Peyer's patch (tissue), 4 donors: ENCODE results near the gene DNMBP. TPM values are rescaled to one million over a fixed set of nuclear protein-coding genes. Genes with fewer than 3 reads are reported as not detected.
"Not testable (repeated sequence)": the region's sequence is repeated elsewhere in the genome, so short reads cannot be mapped to it uniquely, and the experiment has no call there.

Source experiments
- DNase-seq, 3 donors: peaks; one replicate each; pipeline ENCODE4 v3.0.0-alpha.2; 2017 to 2019
- H3K27ac ChIP-seq, 4 donors: fragments of 200-600 bp; sonication (generic); one replicate each; pipeline ENCODE4 v1.5.1; 2016 to 2019
- H3K27me3 ChIP-seq, 2 donors: fragments of 200-600 bp; sonication (generic); one replicate each; pipeline ENCODE4 v1.5.1; 2019
- H3K36me3 ChIP-seq, 3 donors: fragments of 200-600 bp; sonication (generic); one replicate each; pipeline ENCODE4 v1.5.1; 2016 to 2019
- H3K4me1 ChIP-seq, 4 donors: fragments of 200-600 bp; sonication (generic); one replicate each; pipeline ENCODE4 v1.5.1; 2016 to 2019
- H3K4me3 ChIP-seq, 4 donors: fragments of 200-600 bp; sonication (generic); 1 replicate in 3 of 4; 2 replicates in 1 of 4; pipeline ENCODE4 v1.5.1; 2016 to 2019; ENCODE audit warnings: mild to moderate bottlenecking in 1 of 4
- H3K9me3 ChIP-seq, 4 donors: fragments of 200-600 bp; sonication (generic); one replicate each; pipeline ENCODE4 v1.5.1; 2016 to 2019; ENCODE audit warnings: mild to moderate bottlenecking in 1 of 4
- POLR2A ChIP-seq, 2 donors: fragments of 450-650 bp; IDR thresholded peaks; one replicate each; pipeline ENCODE4 v1.5.1; 2017; ENCODE audit warnings: antibody characterized with exemption in 2 of 2, mild to moderate bottlenecking in 2 of 2, moderate library complexity in 2 of 2
- total RNA-seq, 4 donors: library from RNA; depleted of rRNA; stranded (reverse); fragments of >200 nt; gene quantifications; one replicate each; pipeline ENCODE4 v1.1.0, GENCODE V29; 2016
- TF ChIP-seq, protein P1 (sequence below), 6 experiments: fragments of 450-650 bp in 4 of 6; fragments of 200-600 bp in 2 of 6; sonication (generic) in 1 of 6; IDR thresholded peaks; one replicate each; pipeline ENCODE4 v1.5.1; 2017 to 2019; ENCODE audit warnings: antibody characterized with exemption in 6 of 6, mild to moderate bottlenecking in 3 of 6, moderate library complexity in 1 of 6

Gene DNMBP
- total RNA-seq, 4 donors from 2014 or later: 53.6 to 96.0 (median 69.6) TPM

GRCh38 chr10:99912041-99912440, 97.7 kb downstream of the DNMBP start:
- no peak overlapping the region for H3K4me3 ChIP-seq
- TF ChIP-seq POLR2A (IDR thresholded peaks at IDR 0.05): no peak
- TF ChIP-seq, protein P1, sequence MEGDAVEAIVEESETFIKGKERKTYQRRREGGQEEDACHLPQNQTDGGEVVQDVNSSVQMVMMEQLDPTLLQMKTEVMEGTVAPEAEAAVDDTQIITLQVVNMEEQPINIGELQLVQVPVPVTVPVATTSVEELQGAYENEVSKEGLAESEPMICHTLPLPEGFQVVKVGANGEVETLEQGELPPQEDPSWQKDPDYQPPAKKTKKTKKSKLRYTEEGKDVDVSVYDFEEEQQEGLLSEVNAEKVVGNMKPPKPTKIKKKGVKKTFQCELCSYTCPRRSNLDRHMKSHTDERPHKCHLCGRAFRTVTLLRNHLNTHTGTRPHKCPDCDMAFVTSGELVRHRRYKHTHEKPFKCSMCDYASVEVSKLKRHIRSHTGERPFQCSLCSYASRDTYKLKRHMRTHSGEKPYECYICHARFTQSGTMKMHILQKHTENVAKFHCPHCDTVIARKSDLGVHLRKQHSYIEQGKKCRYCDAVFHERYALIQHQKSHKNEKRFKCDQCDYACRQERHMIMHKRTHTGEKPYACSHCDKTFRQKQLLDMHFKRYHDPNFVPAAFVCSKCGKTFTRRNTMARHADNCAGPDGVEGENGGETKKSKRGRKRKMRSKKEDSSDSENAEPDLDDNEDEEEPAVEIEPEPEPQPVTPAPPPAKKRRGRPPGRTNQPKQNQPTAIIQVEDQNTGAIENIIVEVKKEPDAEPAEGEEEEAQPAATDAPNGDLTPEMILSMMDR (IDR thresholded peaks at IDR 0.05): no peak
- H3K4me1 ChIP-seq: peaks cover 0 to 33% (median 0%) of the 10 kb centered on the region in 4 donors

DNA sequence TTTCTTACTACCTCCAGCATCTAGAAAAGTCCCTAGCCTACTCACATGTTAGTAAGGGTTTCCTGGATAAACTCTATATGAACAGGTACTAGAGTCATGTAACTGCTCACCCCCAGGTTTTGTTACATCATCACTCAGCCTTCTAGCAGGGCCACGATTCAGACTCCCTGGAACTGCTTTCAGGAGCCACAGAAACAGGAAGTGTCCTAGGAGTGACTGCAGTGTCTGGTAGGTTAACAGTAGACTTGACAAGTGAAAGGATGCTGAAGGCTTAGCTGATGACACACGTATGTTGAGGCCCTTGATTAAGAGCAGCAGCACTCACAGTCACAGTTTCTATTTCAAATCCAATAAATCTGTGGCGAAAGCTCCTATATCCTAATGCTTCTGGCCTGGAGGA, 101.2 kb downstream of the DNMBP start:
- DNase-seq: no peak
- Histone ChIP-seq H3K9me3 (no peaks in the 10 kb centered on the region), H3K27me3 (no peaks in the 10 kb centered on the region), H3K4me1 (peaks cover 0 to 10% (median 0%) of the 10 kb centered on the region in 4 donors), H3K27ac (no peak overlapping the region), H3K36me3 (peaks cover 0 to 57% (median 0%) of the 10 kb centered on the region in 3 donors), H3K4me3 (no peak overlapping the region)
- TF ChIP-seq, protein P1 (IDR thresholded peaks at IDR 0.05): no peak
- no peak for TF ChIP-seq POLR2A (IDR thresholded peaks at IDR 0.05)

More at GRCh38 chr10:99912041-99912440, 97.7 kb downstream of the DNMBP start:
- Histone ChIP-seq H3K9me3 (no peaks in the 10 kb centered on the region), H3K36me3 (peaks cover 0 to 26% (median 0%) of the 10 kb centered on the region in 3 donors), H3K27ac (no peak overlapping the region), H3K27me3 (no peaks in the 10 kb centered on the region)
- no peak for DNase-seq

DNA sequence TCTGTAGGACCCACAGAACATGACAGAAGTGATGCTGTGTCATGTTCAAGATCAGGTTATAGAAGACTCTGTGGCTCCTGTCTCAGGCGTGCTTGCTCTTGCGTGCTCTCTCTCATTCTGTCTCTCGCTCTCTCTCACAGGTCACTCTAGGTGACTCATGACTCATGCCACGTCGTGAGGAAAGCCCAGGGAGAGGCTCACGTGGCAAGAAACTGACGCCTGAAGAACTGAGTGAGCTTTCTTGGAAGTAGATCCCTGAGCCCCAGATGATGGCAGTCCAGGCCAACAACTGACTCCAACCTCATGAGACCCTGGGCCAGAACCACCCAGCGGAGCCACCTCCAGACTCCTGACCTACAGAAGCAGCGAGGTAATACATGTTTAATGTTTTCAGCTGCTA, 103.3 kb downstream of the DNMBP start:
- Histone ChIP-seq H3K27ac (no peak overlapping the region), H3K4me1 (peaks cover 0 to 6% (median 0%) of the 10 kb centered on the region in 4 donors), H3K27me3 (no peaks in the 10 kb centered on the region), H3K9me3 (no peaks in the 10 kb centered on the region), H3K36me3 (peaks cover 0 to 69% (median 2%) of the 10 kb centered on the region in 3 donors), H3K4me3 (no peak overlapping the region)
- TF ChIP-seq, protein P1 (IDR thresholded peaks at IDR 0.05): peak in 1 of 6 experiments; percentile 4
- no peak for TF ChIP-seq POLR2A (IDR thresholded peaks at IDR 0.05)
- peak in 1 of 3 donors; percentile 75 for DNase-seq

GRCh38 chr10:99905971-99906370, 103.8 kb downstream of the DNMBP start:
- Histone ChIP-seq H3K27ac (no peak overlapping the region), H3K27me3 (no peaks in the 10 kb centered on the region), H3K36me3 (peaks cover 0 to 74% (median 3%) of the 10 kb centered on the region in 3 donors), H3K9me3 (no peaks in the 10 kb centered on the region), H3K4me3 (no peak overlapping the region), H3K4me1 (peaks cover 0 to 6% (median 0%) of the 10 kb centered on the region in 4 donors)
- TF ChIP-seq, protein P1 (IDR thresholded peaks at IDR 0.05): no peak
- no peak for TF ChIP-seq POLR2A (IDR thresholded peaks at IDR 0.05)
- DNase-seq: no peak

DNA sequence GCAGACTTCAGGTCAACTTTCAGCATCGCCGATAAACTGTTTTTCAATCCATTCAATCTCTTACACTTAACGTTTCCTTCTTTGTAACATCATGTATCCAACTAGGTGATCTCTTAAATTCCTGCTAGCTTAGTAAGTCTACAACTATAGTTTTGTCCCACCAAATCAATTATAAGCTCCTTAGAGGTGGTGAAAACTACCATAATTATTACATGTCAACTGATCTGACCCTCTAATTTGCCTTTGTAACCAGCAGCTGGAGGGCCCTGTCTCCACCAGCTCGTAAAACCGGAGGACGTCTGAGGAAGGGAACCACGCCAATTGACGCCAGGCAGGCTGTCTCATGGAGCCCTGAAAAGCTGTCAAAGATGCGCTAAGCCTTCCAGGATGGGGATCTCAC, 113.9 kb downstream of the DNMBP start:
- Histone ChIP-seq H3K27me3 (no peaks in the 10 kb centered on the region), H3K27ac (no peak overlapping the region), H3K4me3 (no peak overlapping the region), H3K9me3 (no peaks in the 10 kb centered on the region), H3K4me1 (no peaks in the 10 kb centered on the region), H3K36me3 (peaks cover 0 to 88% (median 0%) of the 10 kb centered on the region in 3 donors)
- TF ChIP-seq, protein P1 (IDR thresholded peaks at IDR 0.05): no peak
- no peak for TF ChIP-seq POLR2A (IDR thresholded peaks at IDR 0.05)
- DNase-seq: no peak

DNA sequence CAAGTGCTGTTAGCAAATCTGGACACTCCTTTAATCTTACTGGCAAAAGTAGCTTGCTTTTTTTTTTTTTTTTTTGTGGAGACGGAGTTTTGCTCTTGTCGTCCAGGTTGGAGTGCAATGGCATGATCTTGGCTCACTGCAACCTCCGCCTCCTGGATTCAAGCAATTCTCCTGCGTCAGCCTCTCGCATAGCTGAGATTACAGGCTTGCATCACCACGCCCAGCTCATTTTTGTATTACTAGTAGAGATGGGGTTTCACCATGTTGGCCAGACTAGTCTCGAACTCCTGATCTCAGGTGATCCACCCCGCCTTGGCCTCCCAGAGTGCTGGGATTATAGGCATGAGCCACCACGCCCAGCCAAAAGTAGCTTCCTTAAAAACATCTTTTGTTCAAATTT, 114.7 kb downstream of the DNMBP start:
- not testable (repeated sequence) for H3K27ac ChIP-seq, H3K4me1 ChIP-seq, H3K27me3 ChIP-seq, DNase-seq, H3K9me3 ChIP-seq, H3K4me3 ChIP-seq
- H3K36me3 ChIP-seq: peaks cover 0 to 87% (median 0%) of the 10 kb centered on the region in 3 donors
